ENCODE measurements around the gene KCNS1.

DNA sequence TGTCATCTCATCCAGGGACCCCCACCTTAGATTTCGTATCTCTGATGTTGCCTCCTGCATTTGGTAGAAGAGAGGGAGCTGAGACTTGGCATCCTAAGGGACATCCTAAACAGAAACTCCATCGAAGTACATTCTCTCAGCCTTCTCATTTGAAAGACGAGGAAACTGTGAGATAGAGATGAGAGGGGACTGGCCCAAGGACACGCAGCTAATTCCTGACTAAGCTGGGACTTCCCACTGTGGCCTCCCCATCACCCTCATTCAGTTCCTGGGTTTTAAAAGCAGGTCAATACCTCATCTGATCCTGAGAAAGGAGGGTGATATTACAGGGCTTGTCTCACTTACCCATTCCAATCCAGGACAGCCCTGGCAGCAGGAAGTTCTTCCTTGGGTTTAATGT, 14.9 kb upstream of the KCNS1 start:
- TF ChIP-seq, protein P1, sequence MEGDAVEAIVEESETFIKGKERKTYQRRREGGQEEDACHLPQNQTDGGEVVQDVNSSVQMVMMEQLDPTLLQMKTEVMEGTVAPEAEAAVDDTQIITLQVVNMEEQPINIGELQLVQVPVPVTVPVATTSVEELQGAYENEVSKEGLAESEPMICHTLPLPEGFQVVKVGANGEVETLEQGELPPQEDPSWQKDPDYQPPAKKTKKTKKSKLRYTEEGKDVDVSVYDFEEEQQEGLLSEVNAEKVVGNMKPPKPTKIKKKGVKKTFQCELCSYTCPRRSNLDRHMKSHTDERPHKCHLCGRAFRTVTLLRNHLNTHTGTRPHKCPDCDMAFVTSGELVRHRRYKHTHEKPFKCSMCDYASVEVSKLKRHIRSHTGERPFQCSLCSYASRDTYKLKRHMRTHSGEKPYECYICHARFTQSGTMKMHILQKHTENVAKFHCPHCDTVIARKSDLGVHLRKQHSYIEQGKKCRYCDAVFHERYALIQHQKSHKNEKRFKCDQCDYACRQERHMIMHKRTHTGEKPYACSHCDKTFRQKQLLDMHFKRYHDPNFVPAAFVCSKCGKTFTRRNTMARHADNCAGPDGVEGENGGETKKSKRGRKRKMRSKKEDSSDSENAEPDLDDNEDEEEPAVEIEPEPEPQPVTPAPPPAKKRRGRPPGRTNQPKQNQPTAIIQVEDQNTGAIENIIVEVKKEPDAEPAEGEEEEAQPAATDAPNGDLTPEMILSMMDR (optimal IDR thresholded peaks at IDR 0.05 in 1 of 3, IDR thresholded peaks at IDR 0.05 in 1 of 3, conservative IDR thresholded peaks at IDR 0.05 in 1 of 3; ENCODE audit: extremely low read depth in 1 of 3, insufficient read depth in 2 of 3, low read length in 3 of 3) = no peak
- no peak for TF ChIP-seq EZH2 (IDR thresholded peaks at IDR 0.05; ENCODE audit: low read length)
